Omental fat pad (tissue), 4 donors: Measurements from ENCODE around the gene EPHA1. TPM values are rescaled to one million over a fixed set of nuclear protein-coding genes. Genes with fewer than 3 reads are reported as not detected.
A peak's percentile ranks its signal among the peaks of the same experiment; 100 is the strongest.
"Not testable (repeated sequence)": the region's sequence is repeated elsewhere in the genome, so short reads cannot be mapped to it uniquely, and the experiment has no call there.

Source experiments
- ATAC-seq: fragments of 150-250 bp; one replicate; pipeline ENCODE4 v1.9.1; 2016; ENCODE audit warnings: mild to moderate bottlenecking, moderate library complexity; ENCODE audit not compliant: low FRiP score
- DNase-seq: peaks from one replicate; pipeline ENCODE4 v3.0.0-alpha.2; 2019; ENCODE audit warnings: low spot score
- CTCF ChIP-seq, 3 donors: fragments of 450-650 bp; IDR thresholded peaks; one replicate each; pipeline ENCODE4 v1.5.1; 2016 to 2017; ENCODE audit warnings: antibody characterized with exemption in 3 of 3, mild to moderate bottlenecking in 3 of 3, moderate library complexity in 2 of 3
- total RNA-seq, 4 donors: library from RNA; depleted of rRNA; stranded (reverse); fragments of >200 nt; gene quantifications; one replicate each; pipeline ENCODE4 v1.1.0, GENCODE V29; 2016

The EPHA1 gene
- total RNA-seq, 4 donors from 2014 or later = 0.13 to 0.46 TPM; not detected in 2

- TF ChIP-seq CTCF (IDR thresholded peaks at IDR 0.05) = no peak
- no peak for ATAC-seq
- no peak for DNase-seq
Measured at GRCh38 chr7:143411976-143412708, 3.5 kb upstream of the EPHA1 start.

- ATAC-seq (no peak), DNase-seq (no peak)
- no peak for TF ChIP-seq CTCF (IDR thresholded peaks at IDR 0.05)
Measured at GRCh38 chr7:143410521-143411004, 1.9 kb upstream of the EPHA1 start.

GRCh38 chr7:143408252-143408685 is 387 bp downstream of the EPHA1 start:
- no peak for DNase-seq
- ATAC-seq = no peak
- TF ChIP-seq CTCF (IDR thresholded peaks at IDR 0.05) = no peak

GRCh38 chr7:143407287-143408251 is 1.1 kb downstream of the EPHA1 start:
- peak; percentile 21 for ATAC-seq
- DNase-seq = no peak
- TF ChIP-seq CTCF (IDR thresholded peaks at IDR 0.05) = no peak

- no peak for TF ChIP-seq CTCF (IDR thresholded peaks at IDR 0.05)
- DNase-seq (no peak), ATAC-seq (no peak)
Measured at GRCh38 chr7:143406002-143406357, 2.7 kb downstream of the EPHA1 start.

GRCh38 chr7:143405173-143406001 is 3.3 kb downstream of the EPHA1 start:
- no peak for TF ChIP-seq CTCF (IDR thresholded peaks at IDR 0.05)
- DNase-seq = no peak
- ATAC-seq = no peak

GRCh38 chr7:143402233-143402632 is 6.4 kb downstream of the EPHA1 start:
- DNase-seq, ATAC-seq: not testable (repeated sequence)
